HEK293 (cell line): Measurements from ENCODE around the gene ZER1.

Experiments
- BCL11A ChIP-seq: fragments of 450-650 bp; formaldehyde crosslinking; IDR thresholded peaks from 2 replicates; pipeline ENCODE4 v1.5.1; 2016; ENCODE audit warnings: low read depth, missing biosample characterization, missing genetic modification characterization
- HOXA7 ChIP-seq: sonication (generic); formaldehyde crosslinking; IDR thresholded peaks from 2 replicates; pipeline ENCODE4 v1.8.1; 2022; ENCODE audit warnings: missing genetic modification reagents, borderline replicate concordance
- KLF8 ChIP-seq: fragments of 450-650 bp; formaldehyde crosslinking; IDR thresholded peaks from 2 replicates; pipeline ENCODE4 v1.5.1; 2016; ENCODE audit warnings: missing biosample characterization, missing genetic modification characterization
- PRDM1 ChIP-seq: fragments of 450-650 bp; formaldehyde crosslinking; IDR thresholded peaks from 2 replicates; pipeline ENCODE4; 2016; ENCODE audit warnings: missing biosample characterization, missing genetic modification characterization
- RBAK ChIP-seq: fragments of 450-650 bp; formaldehyde crosslinking; IDR thresholded peaks from 2 replicates; pipeline ENCODE4 v1.5.1; 2016; ENCODE audit warnings: missing biosample characterization, missing genetic modification characterization
- REPIN1 ChIP-seq: fragments of 450-650 bp; formaldehyde crosslinking; IDR thresholded peaks from 2 replicates; pipeline ENCODE4 v1.5.1; 2017; ENCODE audit warnings: missing biosample characterization, missing genetic modification characterization, low read depth
- SCRT2 ChIP-seq: fragments of 450-650 bp; formaldehyde crosslinking; IDR thresholded peaks from 2 replicates; pipeline ENCODE4 v1.5.1; 2016; ENCODE audit warnings: missing biosample characterization, missing genetic modification characterization
- WT1 ChIP-seq: fragments of 450-650 bp; formaldehyde crosslinking; IDR thresholded peaks from 2 replicates; pipeline ENCODE4 v1.5.1; 2016; ENCODE audit warnings: missing biosample characterization, missing genetic modification characterization
- YY2 ChIP-seq: fragments of 450-650 bp; formaldehyde crosslinking; IDR thresholded peaks from 2 replicates; pipeline ENCODE4 v1.5.1; 2016; ENCODE audit warnings: missing biosample characterization, missing genetic modification characterization
- ZNF16 ChIP-seq: fragments of 450-650 bp; formaldehyde crosslinking; IDR thresholded peaks from 2 replicates; pipeline ENCODE4 v1.5.1; 2016; ENCODE audit warnings: low read depth, missing biosample characterization, missing genetic modification characterization
- ZNF335 ChIP-seq: fragments of 450-650 bp; formaldehyde crosslinking; conservative IDR thresholded peaks from 2 replicates; pipeline ENCODE4 v1.5.1; 2016; ENCODE audit warnings: missing biosample characterization, missing genetic modification characterization
- ZNF341 ChIP-seq: fragments of 450-650 bp; formaldehyde crosslinking; IDR thresholded peaks from 2 replicates; pipeline ENCODE4; 2016; ENCODE audit warnings: low read depth, missing biosample characterization, missing genetic modification characterization
- ZNF416 ChIP-seq: fragments of 450-650 bp; formaldehyde crosslinking; IDR thresholded peaks from 2 replicates; pipeline ENCODE4 v1.5.1; 2016; ENCODE audit warnings: missing biosample characterization, missing genetic modification characterization
- ZNF473 ChIP-seq: fragments of 450-650 bp; formaldehyde crosslinking; IDR thresholded peaks from 2 replicates; pipeline ENCODE4 v1.5.1; 2017; ENCODE audit warnings: missing biosample characterization, missing genetic modification characterization
- ZNF48 ChIP-seq: fragments of 450-650 bp; formaldehyde crosslinking; IDR thresholded peaks from 2 replicates; pipeline ENCODE4 v1.5.1; 2016; ENCODE audit warnings: missing biosample characterization, missing genetic modification characterization
- ZNF626 ChIP-seq: fragments of 450-650 bp; sonication (Bioruptor Pico); formaldehyde crosslinking; IDR thresholded peaks from 2 replicates; pipeline ENCODE4 v1.5.1; 2018; ENCODE audit warnings: missing biosample characterization, missing genetic modification characterization, inconsistent platforms
- ZNF776 ChIP-seq: fragments of 450-650 bp; formaldehyde crosslinking; IDR thresholded peaks from 2 replicates; pipeline ENCODE4 v1.5.0; 2017; ENCODE audit warnings: missing biosample characterization, missing genetic modification characterization, borderline replicate concordance
- ZSCAN16 ChIP-seq: fragments of 450-650 bp; formaldehyde crosslinking; IDR thresholded peaks from 2 replicates; pipeline ENCODE4 v1.5.1; 2016; ENCODE audit warnings: missing biosample characterization, missing genetic modification characterization
- ZSCAN30 ChIP-seq: fragments of 450-650 bp; IDR thresholded peaks from 2 replicates; pipeline ENCODE4 v1.5.1; 2018; ENCODE audit warnings: missing biosample characterization, mild to moderate bottlenecking, missing genetic modification characterization, moderate library complexity
- TF ChIP-seq, protein P1 (sequence below): fragments of 450-650 bp; formaldehyde crosslinking; IDR thresholded peaks from 2 replicates; pipeline ENCODE4 v1.5.1; 2016; ENCODE audit warnings: missing biosample characterization, missing genetic modification characterization, borderline replicate concordance
- TF ChIP-seq, protein P2 (sequence below): fragments of 450-650 bp; formaldehyde crosslinking; IDR thresholded peaks from 2 replicates; pipeline ENCODE4 v1.5.1; 2016; ENCODE audit warnings: missing biosample characterization, missing genetic modification characterization
- TF ChIP-seq, protein P3 (sequence below): fragments of 450-650 bp; formaldehyde crosslinking; IDR thresholded peaks from 2 replicates; pipeline ENCODE4 v1.5.0; 2017; ENCODE audit warnings: missing biosample characterization, missing genetic modification characterization, borderline replicate concordance
- TF ChIP-seq, protein P4 (sequence below): fragments of 450-650 bp; formaldehyde crosslinking; IDR thresholded peaks from 2 replicates; pipeline ENCODE4 v1.5.1; 2016; ENCODE audit warnings: missing biosample characterization, missing genetic modification characterization
- TF ChIP-seq, protein P5 (sequence below): fragments of 450-650 bp; formaldehyde crosslinking; IDR thresholded peaks from 2 replicates; pipeline ENCODE4 v1.5.1; 2016; ENCODE audit warnings: missing biosample characterization, missing genetic modification characterization
- TF ChIP-seq, protein P6 (sequence below): fragments of 450-650 bp; formaldehyde crosslinking; IDR thresholded peaks from 2 replicates; pipeline ENCODE4 v1.5.1; 2016; ENCODE audit warnings: missing biosample characterization, missing genetic modification characterization
- TF ChIP-seq, protein P7 (sequence below): fragments of 450-650 bp; formaldehyde crosslinking; IDR thresholded peaks from 2 replicates; pipeline ENCODE4 v1.5.1; 2017; ENCODE audit warnings: missing biosample characterization, missing genetic modification characterization

ZER1 gene

DNA sequence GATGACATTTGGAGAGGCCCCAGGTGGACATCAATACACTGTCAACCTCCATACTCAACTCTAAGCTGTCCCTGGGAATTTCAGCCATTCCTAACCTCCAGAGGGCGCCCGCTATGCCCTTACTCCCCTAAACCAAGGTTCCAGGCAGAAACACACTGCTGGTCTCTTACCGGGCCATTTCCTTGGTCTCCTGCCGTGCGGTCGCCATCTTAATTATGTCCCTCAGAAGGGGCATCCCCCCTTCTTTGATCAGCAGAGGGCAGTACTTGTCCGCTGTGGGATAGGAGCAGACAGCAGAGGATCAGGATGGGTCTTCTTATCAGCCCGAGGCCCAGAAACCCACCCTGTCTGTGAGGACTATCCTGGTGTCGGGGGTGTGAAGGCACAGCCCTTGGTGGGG lies 38.5 kb downstream of the ZER1 start (continued):
- TF ChIP-seq, protein P1, sequence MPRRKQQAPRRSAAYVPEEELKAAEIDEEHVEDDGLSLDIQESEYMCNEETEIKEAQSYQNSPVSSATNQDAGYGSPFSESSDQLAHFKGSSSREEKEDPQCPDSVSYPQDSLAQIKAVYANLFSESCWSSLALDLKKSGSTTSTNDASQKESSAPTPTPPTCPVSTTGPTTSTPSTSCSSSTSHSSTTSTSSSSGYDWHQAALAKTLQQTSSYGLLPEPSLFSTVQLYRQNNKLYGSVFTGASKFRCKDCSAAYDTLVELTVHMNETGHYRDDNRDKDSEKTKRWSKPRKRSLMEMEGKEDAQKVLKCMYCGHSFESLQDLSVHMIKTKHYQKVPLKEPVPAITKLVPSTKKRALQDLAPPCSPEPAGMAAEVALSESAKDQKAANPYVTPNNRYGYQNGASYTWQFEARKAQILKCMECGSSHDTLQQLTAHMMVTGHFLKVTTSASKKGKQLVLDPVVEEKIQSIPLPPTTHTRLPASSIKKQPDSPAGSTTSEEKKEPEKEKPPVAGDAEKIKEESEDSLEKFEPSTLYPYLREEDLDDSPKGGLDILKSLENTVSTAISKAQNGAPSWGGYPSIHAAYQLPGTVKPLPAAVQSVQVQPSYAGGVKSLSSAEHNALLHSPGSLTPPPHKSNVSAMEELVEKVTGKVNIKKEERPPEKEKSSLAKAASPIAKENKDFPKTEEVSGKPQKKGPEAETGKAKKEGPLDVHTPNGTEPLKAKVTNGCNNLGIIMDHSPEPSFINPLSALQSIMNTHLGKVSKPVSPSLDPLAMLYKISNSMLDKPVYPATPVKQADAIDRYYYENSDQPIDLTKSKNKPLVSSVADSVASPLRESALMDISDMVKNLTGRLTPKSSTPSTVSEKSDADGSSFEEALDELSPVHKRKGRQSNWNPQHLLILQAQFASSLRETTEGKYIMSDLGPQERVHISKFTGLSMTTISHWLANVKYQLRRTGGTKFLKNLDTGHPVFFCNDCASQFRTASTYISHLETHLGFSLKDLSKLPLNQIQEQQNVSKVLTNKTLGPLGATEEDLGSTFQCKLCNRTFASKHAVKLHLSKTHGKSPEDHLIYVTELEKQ (tag by site-specific recombination), result no peak
- TF ChIP-seq, protein P2, sequence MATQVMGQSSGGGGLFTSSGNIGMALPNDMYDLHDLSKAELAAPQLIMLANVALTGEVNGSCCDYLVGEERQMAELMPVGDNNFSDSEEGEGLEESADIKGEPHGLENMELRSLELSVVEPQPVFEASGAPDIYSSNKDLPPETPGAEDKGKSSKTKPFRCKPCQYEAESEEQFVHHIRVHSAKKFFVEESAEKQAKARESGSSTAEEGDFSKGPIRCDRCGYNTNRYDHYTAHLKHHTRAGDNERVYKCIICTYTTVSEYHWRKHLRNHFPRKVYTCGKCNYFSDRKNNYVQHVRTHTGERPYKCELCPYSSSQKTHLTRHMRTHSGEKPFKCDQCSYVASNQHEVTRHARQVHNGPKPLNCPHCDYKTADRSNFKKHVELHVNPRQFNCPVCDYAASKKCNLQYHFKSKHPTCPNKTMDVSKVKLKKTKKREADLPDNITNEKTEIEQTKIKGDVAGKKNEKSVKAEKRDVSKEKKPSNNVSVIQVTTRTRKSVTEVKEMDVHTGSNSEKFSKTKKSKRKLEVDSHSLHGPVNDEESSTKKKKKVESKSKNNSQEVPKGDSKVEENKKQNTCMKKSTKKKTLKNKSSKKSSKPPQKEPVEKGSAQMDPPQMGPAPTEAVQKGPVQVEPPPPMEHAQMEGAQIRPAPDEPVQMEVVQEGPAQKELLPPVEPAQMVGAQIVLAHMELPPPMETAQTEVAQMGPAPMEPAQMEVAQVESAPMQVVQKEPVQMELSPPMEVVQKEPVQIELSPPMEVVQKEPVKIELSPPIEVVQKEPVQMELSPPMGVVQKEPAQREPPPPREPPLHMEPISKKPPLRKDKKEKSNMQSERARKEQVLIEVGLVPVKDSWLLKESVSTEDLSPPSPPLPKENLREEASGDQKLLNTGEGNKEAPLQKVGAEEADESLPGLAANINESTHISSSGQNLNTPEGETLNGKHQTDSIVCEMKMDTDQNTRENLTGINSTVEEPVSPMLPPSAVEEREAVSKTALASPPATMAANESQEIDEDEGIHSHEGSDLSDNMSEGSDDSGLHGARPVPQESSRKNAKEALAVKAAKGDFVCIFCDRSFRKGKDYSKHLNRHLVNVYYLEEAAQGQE (tag by site-specific recombination), result no peak
- TF ChIP-seq, protein P3, sequence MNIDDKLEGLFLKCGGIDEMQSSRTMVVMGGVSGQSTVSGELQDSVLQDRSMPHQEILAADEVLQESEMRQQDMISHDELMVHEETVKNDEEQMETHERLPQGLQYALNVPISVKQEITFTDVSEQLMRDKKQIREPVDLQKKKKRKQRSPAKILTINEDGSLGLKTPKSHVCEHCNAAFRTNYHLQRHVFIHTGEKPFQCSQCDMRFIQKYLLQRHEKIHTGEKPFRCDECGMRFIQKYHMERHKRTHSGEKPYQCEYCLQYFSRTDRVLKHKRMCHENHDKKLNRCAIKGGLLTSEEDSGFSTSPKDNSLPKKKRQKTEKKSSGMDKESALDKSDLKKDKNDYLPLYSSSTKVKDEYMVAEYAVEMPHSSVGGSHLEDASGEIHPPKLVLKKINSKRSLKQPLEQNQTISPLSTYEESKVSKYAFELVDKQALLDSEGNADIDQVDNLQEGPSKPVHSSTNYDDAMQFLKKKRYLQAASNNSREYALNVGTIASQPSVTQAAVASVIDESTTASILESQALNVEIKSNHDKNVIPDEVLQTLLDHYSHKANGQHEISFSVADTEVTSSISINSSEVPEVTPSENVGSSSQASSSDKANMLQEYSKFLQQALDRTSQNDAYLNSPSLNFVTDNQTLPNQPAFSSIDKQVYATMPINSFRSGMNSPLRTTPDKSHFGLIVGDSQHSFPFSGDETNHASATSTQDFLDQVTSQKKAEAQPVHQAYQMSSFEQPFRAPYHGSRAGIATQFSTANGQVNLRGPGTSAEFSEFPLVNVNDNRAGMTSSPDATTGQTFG (tag by site-specific recombination), result no peak
- TF ChIP-seq ZSCAN16, result no peak
- no peak for TF ChIP-seq REPIN1 (tag by site-specific recombination)
- TF ChIP-seq ZNF335 (tag by site-specific recombination), result 0 out of 2 replicates have a peak, but pooled peaks have one; percentile 13
- no peak for TF ChIP-seq RBAK (tag by site-specific recombination)
- TF ChIP-seq, protein P4, sequence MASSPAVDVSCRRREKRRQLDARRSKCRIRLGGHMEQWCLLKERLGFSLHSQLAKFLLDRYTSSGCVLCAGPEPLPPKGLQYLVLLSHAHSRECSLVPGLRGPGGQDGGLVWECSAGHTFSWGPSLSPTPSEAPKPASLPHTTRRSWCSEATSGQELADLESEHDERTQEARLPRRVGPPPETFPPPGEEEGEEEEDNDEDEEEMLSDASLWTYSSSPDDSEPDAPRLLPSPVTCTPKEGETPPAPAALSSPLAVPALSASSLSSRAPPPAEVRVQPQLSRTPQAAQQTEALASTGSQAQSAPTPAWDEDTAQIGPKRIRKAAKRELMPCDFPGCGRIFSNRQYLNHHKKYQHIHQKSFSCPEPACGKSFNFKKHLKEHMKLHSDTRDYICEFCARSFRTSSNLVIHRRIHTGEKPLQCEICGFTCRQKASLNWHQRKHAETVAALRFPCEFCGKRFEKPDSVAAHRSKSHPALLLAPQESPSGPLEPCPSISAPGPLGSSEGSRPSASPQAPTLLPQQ (tag by site-specific recombination), result peak; percentile 53; the same call in 1 of the 2 replicates
- no peak for TF ChIP-seq ZNF776 (tag by site-specific recombination)
- TF ChIP-seq, protein P5, sequence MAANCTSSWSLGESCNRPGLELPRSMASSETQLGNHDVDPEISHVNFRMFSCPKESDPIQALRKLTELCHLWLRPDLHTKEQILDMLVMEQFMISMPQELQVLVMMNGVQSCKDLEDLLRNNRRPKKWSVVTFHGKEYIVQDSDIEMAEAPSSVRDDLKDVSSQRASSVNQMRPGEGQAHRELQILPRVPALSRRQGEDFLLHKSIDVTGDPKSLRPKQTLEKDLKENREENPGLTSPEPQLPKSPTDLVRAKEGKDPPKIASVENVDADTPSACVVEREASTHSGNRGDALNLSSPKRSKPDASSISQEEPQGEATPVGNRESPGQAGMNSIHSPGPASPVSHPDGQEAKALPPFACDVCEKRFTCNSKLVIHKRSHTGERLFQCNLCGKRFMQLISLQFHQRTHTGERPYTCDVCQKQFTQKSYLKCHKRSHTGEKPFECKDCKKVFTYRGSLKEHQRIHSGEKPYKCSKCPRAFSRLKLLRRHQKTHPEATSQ (tag by site-specific recombination), result no peak
- TF ChIP-seq ZSCAN30 (tag by site-specific recombination), result peak; percentile 100
- peak; percentile 42; the same call in 1 of the 2 replicates for TF ChIP-seq ZNF341 (tag by site-specific recombination)
- no peak for TF ChIP-seq ZNF626
- no peak for TF ChIP-seq ZNF473
- TF ChIP-seq, protein P6, sequence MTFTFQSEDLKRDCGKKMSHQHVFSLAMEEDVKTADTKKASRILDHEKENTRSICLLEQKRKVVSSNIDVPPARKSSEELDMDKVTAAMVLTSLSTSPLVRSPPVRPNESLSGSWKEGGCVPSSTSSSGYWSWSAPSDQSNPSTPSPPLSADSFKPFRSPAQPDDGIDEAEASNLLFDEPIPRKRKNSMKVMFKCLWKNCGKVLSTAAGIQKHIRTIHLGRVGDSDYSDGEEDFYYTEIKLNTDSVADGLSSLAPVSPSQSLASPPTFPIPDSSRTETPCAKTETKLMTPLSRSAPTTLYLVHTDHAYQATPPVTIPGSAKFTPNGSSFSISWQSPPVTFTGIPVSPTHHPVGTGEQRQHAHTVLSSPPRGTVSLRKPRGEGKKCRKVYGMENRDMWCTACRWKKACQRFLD (tag by site-specific recombination), result no peak
- TF ChIP-seq, protein P7, sequence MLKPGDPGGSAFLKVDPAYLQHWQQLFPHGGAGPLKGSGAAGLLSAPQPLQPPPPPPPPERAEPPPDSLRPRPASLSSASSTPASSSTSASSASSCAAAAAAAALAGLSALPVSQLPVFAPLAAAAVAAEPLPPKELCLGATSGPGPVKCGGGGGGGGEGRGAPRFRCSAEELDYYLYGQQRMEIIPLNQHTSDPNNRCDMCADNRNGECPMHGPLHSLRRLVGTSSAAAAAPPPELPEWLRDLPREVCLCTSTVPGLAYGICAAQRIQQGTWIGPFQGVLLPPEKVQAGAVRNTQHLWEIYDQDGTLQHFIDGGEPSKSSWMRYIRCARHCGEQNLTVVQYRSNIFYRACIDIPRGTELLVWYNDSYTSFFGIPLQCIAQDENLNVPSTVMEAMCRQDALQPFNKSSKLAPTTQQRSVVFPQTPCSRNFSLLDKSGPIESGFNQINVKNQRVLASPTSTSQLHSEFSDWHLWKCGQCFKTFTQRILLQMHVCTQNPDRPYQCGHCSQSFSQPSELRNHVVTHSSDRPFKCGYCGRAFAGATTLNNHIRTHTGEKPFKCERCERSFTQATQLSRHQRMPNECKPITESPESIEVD (tag by site-specific recombination), result no peak
- TF ChIP-seq ZNF48 (tag by site-specific recombination), result no peak
- no peak for TF ChIP-seq HOXA7 (CRISPR knock-in tag)
- TF ChIP-seq ZNF16 (tag by site-specific recombination), result no peak
- TF ChIP-seq WT1 (tag by site-specific recombination), result no peak
- no peak for TF ChIP-seq ZNF416 (tag by site-specific recombination)
- TF ChIP-seq YY2 (tag by site-specific recombination), result peak; percentile 75
- TF ChIP-seq KLF8, result no peak; the same call in 1 of the 2 replicates
- no peak for TF ChIP-seq SCRT2
- no peak for TF ChIP-seq BCL11A
- no peak for TF ChIP-seq PRDM1
